SK-N-SH (cell line): ENCODE data around the gene C9orf78. TPM values are rescaled to one million over a fixed set of nuclear protein-coding genes. Genes with fewer than 3 reads are reported as not detected.

Experiments used
- CTCF ChIA-PET: fragments of 300-600, 350-600 bp; formaldehyde crosslinking; extraction: SDS; loops from one replicate; lab custom pipeline; 2021; lab: Yijun Ruan, JAX
- POLR2A ChIA-PET: fragments of 350-600 bp; sonication (Branson Sonifier 250); formaldehyde crosslinking; extraction: SDS; loops from one replicate; lab custom pipeline; 2020; ENCODE audit warnings: antibody characterized with exemption, inconsistent platforms; lab: Yijun Ruan, JAX
- DNase-seq: peaks from one replicate; pipeline ENCODE4 v3.0.0; 2012
- H2AFZ ChIP-seq: fragments of 200-600 bp; sonication (generic); 2 replicates; pipeline ENCODE4 v1.8.1; 2016; ENCODE audit warnings: antibody characterized with exemption, mild to moderate bottlenecking, low read depth
- H3F3A ChIP-seq: fragments of 200-600 bp; sonication (generic); replicated peaks from 2 replicates; pipeline ENCODE3; 2016; ENCODE audit warnings: antibody characterized with exemption, mild to moderate bottlenecking; ENCODE audit not compliant: insufficient read depth
- H3K27ac ChIP-seq, 2 experiments: fragments of 200-500 bp in 1 of 2; fragments of 200-600 bp in 1 of 2; sonication (Bioruptor generic) in 1 of 2; sonication (generic), shearing (Covaris generic) in 1 of 2; 2 replicates each; pipeline versions ENCODE4 v1.5.1 to v1.6.1; 2014 to 2016; ENCODE audit warnings: low read depth in 2 of 2, inconsistent platforms in 1 of 2, low read length in 1 of 2, mild to moderate bottlenecking in 1 of 2, mixed read lengths in 1 of 2
- H3K27me3 ChIP-seq: fragments of 200-600 bp; sonication (generic), shearing (Covaris generic); 2 replicates; pipeline ENCODE4 v1.6.1; 2016; ENCODE audit warnings: mixed run types; ENCODE audit not compliant: insufficient read depth
- H3K36me3 ChIP-seq, 2 experiments: fragments of 200-500 bp in 1 of 2; fragments of 200-600 bp in 1 of 2; sonication (Bioruptor generic) in 1 of 2; sonication (generic) in 1 of 2; replicated peaks in 1 of 2; 2 replicates each; pipeline versions ENCODE3 to v1.5.1; 2014 to 2016; ENCODE audit warnings: low read length in 1 of 2, mild to moderate bottlenecking in 1 of 2; ENCODE audit not compliant: insufficient read depth in 2 of 2, control insufficient read depth in 1 of 2
- H3K4me1 ChIP-seq, 2 experiments: fragments of 200-500 bp in 1 of 2; fragments of 200-600 bp in 1 of 2; sonication (Bioruptor generic) in 1 of 2; sonication (generic), shearing (Covaris generic) in 1 of 2; 2 replicates each; pipeline versions ENCODE4 v1.5.1 to v1.6.1; 2014 to 2016; ENCODE audit warnings: low read depth in 1 of 2, low read length in 1 of 2, mixed run types in 1 of 2; ENCODE audit not compliant: insufficient read depth in 2 of 2, control insufficient read depth in 1 of 2
- H3K4me2 ChIP-seq: fragments of 200-600 bp; sonication (generic), shearing (Covaris generic); 2 replicates; pipeline ENCODE4 v1.6.1; 2017; ENCODE audit warnings: mixed run types
- H3K4me3 ChIP-seq, 2 experiments: fragments of 200-500 bp in 1 of 2; fragments of 200-600 bp in 1 of 2; sonication (Bioruptor generic) in 1 of 2; sonication (generic), shearing (Covaris generic) in 1 of 2; 2 replicates each; pipeline versions ENCODE4 v1.5.1 to v1.8.1; 2014 to 2016; ENCODE audit warnings: low read depth in 2 of 2, inconsistent platforms in 1 of 2, low read length in 1 of 2, mild to moderate bottlenecking in 1 of 2, mixed read lengths in 1 of 2, moderate library complexity in 1 of 2
- H3K79me2 ChIP-seq: fragments of 200-600 bp; sonication (generic); 2 replicates; pipeline ENCODE4 v1.8.1; 2017; ENCODE audit warnings: mild to moderate bottlenecking; ENCODE audit not compliant: insufficient read depth
- H3K9ac ChIP-seq: fragments of 200-600 bp; sonication (generic); 2 replicates; pipeline ENCODE4 v1.6.1; 2017; ENCODE audit warnings: mixed run types
- H3K9me2 ChIP-seq: fragments of 200-600 bp; sonication (generic); 2 replicates; pipeline ENCODE4 v1.6.1; 2017; ENCODE audit warnings: mixed run types
- H3K9me3 ChIP-seq: fragments of 200-600 bp; sonication (generic); 2 replicates; pipeline ENCODE4 v1.6.1; 2017; ENCODE audit warnings: mixed run types, mild to moderate bottlenecking, moderate library complexity
- H4K20me1 ChIP-seq: fragments of 200-600 bp; sonication (generic); 2 replicates; pipeline ENCODE4 v1.6.1; 2017; ENCODE audit warnings: mild to moderate bottlenecking, mixed run types; ENCODE audit not compliant: insufficient read depth
- CHD2 ChIP-seq: fragments of 150-350 bp; IDR thresholded peaks from 2 replicates; pipeline ENCODE4 v1.6.1; 2018; ENCODE audit warnings: low read length; ENCODE audit not compliant: partially characterized antibody
- ELF1 ChIP-seq: IDR thresholded peaks from 2 replicates; pipeline ENCODE4 v1.4.0; 2012
- EZH2phosphoT487 ChIP-seq: fragments of 200-600 bp; sonication (generic); IDR thresholded peaks from 2 replicates; pipeline ENCODE4 v1.6.1; 2017; ENCODE audit warnings: low read depth, mixed run types, mild to moderate bottlenecking, antibody characterized with exemption, moderate library complexity, borderline replicate concordance
- FOXJ3 ChIP-seq: sonication (generic); formaldehyde crosslinking; IDR thresholded peaks from 2 replicates; pipeline ENCODE4 v1.5.1; 2020; ENCODE audit warnings: mild to moderate bottlenecking, missing genetic modification reagents
- GATA2 ChIP-seq: sonication (generic); formaldehyde crosslinking; IDR thresholded peaks from 2 replicates; pipeline ENCODE4 v1.5.0; 2020; ENCODE audit warnings: mild to moderate bottlenecking, missing genetic modification reagents
- MEF2A ChIP-seq: IDR thresholded peaks from 2 replicates; pipeline ENCODE4 v1.4.0; 2012; ENCODE audit warnings: low read depth, borderline replicate concordance
- POLR2AphosphoS5 ChIP-seq: IDR thresholded peaks from 2 replicates; pipeline ENCODE4 v1.6.1; 2012; ENCODE audit warnings: low read depth, low read length
- RCOR1 ChIP-seq: fragments of 150-350 bp; IDR thresholded peaks from 2 replicates; pipeline ENCODE4 v1.6.1; 2017; ENCODE audit warnings: antibody characterized with exemption, low read length
- TEAD4 ChIP-seq: IDR thresholded peaks from 2 replicates; pipeline ENCODE4 v1.4.0; 2012; ENCODE audit warnings: mild to moderate bottlenecking, borderline replicate concordance; ENCODE audit not compliant: insufficient read depth
- WGBS: methylation state at CpG from one replicate; pipeline ENCODE4 v1.1.6; 2017; ENCODE audit warnings: low lambda C conversion rate; 5-methylcytosine and 5-hydroxymethylcytosine counted together
- polyA plus RNA-seq, 3 experiments: library from polyadenylated mRNA; depleted of rRNA; stranded (reverse); fragments of >200 nt; gene quantifications; 2 replicates each; pipeline ENCODE4 v1.2.3, GENCODE V29; 2012
- TF ChIP-seq, protein P1 (sequence below): fragments of 150-350 bp; IDR thresholded peaks from 2 replicates; pipeline ENCODE4 v1.6.1; 2016; ENCODE audit warnings: mild to moderate bottlenecking, low read depth, low read length
- TF ChIP-seq, protein P2 (sequence below): IDR thresholded peaks from 2 replicates; pipeline ENCODE4 v1.4.0; 2012; ENCODE audit warnings: low read depth, borderline replicate concordance
- TF ChIP-seq, protein P3 (sequence below): fragments of 200-600 bp; sonication (generic); IDR thresholded peaks from 2 replicates; pipeline ENCODE4 v1.6.1; 2017; ENCODE audit warnings: antibody characterized with exemption, mild to moderate bottlenecking, moderate library complexity

Gene C9orf78
- polyA plus RNA-seq, 1 of the 3 experiments (the other 2 are of a cell fraction) = 59.2 TPM

DNA sequence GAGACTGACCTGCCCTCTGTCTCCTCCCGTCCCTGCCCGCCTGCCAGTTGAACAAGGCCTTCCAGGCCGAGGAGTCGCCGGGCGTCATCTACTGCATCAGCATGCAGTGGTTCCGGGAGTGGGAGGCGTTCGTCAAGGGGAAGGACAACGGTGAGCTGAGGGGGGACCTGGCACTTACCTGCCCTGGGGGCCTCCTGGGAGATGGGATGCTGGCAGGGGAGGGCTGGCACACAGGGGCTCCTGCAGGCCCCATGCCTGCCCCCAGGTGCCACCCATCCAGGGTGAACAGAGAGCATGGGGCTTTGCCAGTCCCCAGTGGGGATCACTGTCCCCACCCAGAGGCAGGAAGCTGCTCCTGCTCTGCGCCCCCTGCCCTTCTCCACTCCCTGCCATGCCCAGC, 43.2 kb upstream of the C9orf78 start:
- Histone ChIP-seq H3K27me3 (no peaks in the 10 kb centered on the region), H3K79me2 (no peaks in the 10 kb centered on the region), H2AFZ (no peak overlapping the region), H3K27ac (no peak overlapping the region), H4K20me1 (no peaks in the 10 kb centered on the region), H3K9ac (no peak overlapping the region), H3K4me3 (no peak overlapping the region), H3K4me1 (peaks cover 0 to 29% of the 10 kb centered on the region in 2 experiments; a peak in 2 of 4 replicates), H3K9me2 (no peaks in the 10 kb centered on the region), H3K4me2 (no peak overlapping the region), H3F3A (no peaks in the 10 kb centered on the region)
- POLR2A ChIA-PET = no interaction called here
- no peak for DNase-seq
- 93% methylated on average over 10 of the region's 11 CpGs for WGBS
- no peak for TF ChIP-seq CHD2
- TF ChIP-seq, protein P1, sequence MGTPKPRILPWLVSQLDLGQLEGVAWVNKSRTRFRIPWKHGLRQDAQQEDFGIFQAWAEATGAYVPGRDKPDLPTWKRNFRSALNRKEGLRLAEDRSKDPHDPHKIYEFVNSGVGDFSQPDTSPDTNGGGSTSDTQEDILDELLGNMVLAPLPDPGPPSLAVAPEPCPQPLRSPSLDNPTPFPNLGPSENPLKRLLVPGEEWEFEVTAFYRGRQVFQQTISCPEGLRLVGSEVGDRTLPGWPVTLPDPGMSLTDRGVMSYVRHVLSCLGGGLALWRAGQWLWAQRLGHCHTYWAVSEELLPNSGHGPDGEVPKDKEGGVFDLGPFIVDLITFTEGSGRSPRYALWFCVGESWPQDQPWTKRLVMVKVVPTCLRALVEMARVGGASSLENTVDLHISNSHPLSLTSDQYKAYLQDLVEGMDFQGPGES = no peak
- TF ChIP-seq, all 33 proteins: peak for 0
- no peaks in the 10 kb centered on the region for H3K9me3 ChIP-seq
- CTCF ChIA-PET = no interaction called here
- H3K36me3 ChIP-seq = peaks cover 0 to 22% of the 10 kb centered on the region in 2 experiments

DNA sequence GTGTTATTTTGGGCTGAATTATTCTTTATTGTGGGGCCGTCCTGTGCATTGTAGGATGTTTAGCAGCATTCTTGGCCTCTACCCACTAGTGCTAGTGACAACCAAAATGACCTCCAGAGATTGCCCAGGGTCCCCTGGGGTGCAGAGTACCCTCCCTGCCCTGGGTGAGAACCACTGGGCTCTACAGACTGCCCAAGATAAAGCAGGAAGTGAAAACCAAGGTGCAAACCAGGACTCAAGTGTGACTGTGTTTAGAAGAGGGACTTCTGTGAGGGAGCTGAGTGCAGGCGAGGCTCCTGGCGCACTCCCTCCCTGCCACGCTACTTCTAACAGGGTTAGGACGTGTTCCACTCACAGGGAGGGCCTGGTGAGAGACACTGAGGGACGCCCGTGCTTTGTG, 41.7 kb upstream of the C9orf78 start:
- Histone ChIP-seq H3K9me2 (no peaks in the 10 kb centered on the region), H3K9me3 (no peaks in the 10 kb centered on the region), H3K9ac (no peak overlapping the region), H3K27ac (no peak overlapping the region), H2AFZ (no peak overlapping the region), H3F3A (no peaks in the 10 kb centered on the region), H3K27me3 (no peaks in the 10 kb centered on the region), H3K79me2 (no peaks in the 10 kb centered on the region), H3K4me2 (no peak overlapping the region), H3K4me3 (no peak overlapping the region), H4K20me1 (no peaks in the 10 kb centered on the region), H3K36me3 (peaks cover 0 to 17% of the 10 kb centered on the region in 2 experiments), H3K4me1 (peaks cover 0 to 27% of the 10 kb centered on the region in 2 experiments; a peak in 2 of 4 replicates)
- TF ChIP-seq EZH2phosphoT487 = no peak
- TF ChIP-seq MEF2A = no peak
- no peak for TF ChIP-seq TEAD4
- TF ChIP-seq ELF1 = no peak
- TF ChIP-seq GATA2 (CRISPR knock-in tag) = no peak
- no peak for TF ChIP-seq POLR2AphosphoS5
- no peak for TF ChIP-seq RCOR1
- no peak for TF ChIP-seq FOXJ3
- TF ChIP-seq, protein P2, sequence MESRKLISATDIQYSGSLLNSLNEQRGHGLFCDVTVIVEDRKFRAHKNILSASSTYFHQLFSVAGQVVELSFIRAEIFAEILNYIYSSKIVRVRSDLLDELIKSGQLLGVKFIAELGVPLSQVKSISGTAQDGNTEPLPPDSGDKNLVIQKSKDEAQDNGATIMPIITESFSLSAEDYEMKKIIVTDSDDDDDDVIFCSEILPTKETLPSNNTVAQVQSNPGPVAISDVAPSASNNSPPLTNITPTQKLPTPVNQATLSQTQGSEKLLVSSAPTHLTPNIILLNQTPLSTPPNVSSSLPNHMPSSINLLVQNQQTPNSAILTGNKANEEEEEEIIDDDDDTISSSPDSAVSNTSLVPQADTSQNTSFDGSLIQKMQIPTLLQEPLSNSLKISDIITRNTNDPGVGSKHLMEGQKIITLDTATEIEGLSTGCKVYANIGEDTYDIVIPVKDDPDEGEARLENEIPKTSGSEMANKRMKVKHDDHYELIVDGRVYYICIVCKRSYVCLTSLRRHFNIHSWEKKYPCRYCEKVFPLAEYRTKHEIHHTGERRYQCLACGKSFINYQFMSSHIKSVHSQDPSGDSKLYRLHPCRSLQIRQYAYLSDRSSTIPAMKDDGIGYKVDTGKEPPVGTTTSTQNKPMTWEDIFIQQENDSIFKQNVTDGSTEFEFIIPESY = no peak
- TF ChIP-seq, protein P3, sequence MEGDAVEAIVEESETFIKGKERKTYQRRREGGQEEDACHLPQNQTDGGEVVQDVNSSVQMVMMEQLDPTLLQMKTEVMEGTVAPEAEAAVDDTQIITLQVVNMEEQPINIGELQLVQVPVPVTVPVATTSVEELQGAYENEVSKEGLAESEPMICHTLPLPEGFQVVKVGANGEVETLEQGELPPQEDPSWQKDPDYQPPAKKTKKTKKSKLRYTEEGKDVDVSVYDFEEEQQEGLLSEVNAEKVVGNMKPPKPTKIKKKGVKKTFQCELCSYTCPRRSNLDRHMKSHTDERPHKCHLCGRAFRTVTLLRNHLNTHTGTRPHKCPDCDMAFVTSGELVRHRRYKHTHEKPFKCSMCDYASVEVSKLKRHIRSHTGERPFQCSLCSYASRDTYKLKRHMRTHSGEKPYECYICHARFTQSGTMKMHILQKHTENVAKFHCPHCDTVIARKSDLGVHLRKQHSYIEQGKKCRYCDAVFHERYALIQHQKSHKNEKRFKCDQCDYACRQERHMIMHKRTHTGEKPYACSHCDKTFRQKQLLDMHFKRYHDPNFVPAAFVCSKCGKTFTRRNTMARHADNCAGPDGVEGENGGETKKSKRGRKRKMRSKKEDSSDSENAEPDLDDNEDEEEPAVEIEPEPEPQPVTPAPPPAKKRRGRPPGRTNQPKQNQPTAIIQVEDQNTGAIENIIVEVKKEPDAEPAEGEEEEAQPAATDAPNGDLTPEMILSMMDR = no peak
- ChIA-PET CTCF (no interaction called here), POLR2A (no interaction called here)
- DNase-seq = no peak
- WGBS = 86% methylated on average over 1 of the region's 7 CpGs
